Liver (tissue), 2 donors: ENCODE results near the gene FGD6.
"Not testable (repeated sequence)": the region's sequence is repeated elsewhere in the genome, so short reads cannot be mapped to it uniquely, and the experiment has no call there.

Source experiments
- YY1 ChIP-seq: IDR thresholded peaks from 2 replicates; pipeline ENCODE4 v1.6.1; 2016; ENCODE audit warnings: antibody characterized with exemption, mild to moderate bottlenecking
- TF ChIP-seq, protein P1 (sequence below): IDR thresholded peaks from 2 replicates; pipeline ENCODE4 v1.6.1; 2016; ENCODE audit warnings: antibody characterized with exemption, mild to moderate bottlenecking
- TF ChIP-seq, protein P2 (sequence below): fragments of 150-350 bp; IDR thresholded peaks from 2 replicates; pipeline ENCODE4 v1.5.1; 2017; ENCODE audit warnings: improper control_type of control experiment, low read depth, low read length; ENCODE audit not compliant: missing input control
- donor health status: healthy.

- TF ChIP-seq, protein P1, sequence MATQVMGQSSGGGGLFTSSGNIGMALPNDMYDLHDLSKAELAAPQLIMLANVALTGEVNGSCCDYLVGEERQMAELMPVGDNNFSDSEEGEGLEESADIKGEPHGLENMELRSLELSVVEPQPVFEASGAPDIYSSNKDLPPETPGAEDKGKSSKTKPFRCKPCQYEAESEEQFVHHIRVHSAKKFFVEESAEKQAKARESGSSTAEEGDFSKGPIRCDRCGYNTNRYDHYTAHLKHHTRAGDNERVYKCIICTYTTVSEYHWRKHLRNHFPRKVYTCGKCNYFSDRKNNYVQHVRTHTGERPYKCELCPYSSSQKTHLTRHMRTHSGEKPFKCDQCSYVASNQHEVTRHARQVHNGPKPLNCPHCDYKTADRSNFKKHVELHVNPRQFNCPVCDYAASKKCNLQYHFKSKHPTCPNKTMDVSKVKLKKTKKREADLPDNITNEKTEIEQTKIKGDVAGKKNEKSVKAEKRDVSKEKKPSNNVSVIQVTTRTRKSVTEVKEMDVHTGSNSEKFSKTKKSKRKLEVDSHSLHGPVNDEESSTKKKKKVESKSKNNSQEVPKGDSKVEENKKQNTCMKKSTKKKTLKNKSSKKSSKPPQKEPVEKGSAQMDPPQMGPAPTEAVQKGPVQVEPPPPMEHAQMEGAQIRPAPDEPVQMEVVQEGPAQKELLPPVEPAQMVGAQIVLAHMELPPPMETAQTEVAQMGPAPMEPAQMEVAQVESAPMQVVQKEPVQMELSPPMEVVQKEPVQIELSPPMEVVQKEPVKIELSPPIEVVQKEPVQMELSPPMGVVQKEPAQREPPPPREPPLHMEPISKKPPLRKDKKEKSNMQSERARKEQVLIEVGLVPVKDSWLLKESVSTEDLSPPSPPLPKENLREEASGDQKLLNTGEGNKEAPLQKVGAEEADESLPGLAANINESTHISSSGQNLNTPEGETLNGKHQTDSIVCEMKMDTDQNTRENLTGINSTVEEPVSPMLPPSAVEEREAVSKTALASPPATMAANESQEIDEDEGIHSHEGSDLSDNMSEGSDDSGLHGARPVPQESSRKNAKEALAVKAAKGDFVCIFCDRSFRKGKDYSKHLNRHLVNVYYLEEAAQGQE, result not testable (repeated sequence)
- TF ChIP-seq, protein P2, sequence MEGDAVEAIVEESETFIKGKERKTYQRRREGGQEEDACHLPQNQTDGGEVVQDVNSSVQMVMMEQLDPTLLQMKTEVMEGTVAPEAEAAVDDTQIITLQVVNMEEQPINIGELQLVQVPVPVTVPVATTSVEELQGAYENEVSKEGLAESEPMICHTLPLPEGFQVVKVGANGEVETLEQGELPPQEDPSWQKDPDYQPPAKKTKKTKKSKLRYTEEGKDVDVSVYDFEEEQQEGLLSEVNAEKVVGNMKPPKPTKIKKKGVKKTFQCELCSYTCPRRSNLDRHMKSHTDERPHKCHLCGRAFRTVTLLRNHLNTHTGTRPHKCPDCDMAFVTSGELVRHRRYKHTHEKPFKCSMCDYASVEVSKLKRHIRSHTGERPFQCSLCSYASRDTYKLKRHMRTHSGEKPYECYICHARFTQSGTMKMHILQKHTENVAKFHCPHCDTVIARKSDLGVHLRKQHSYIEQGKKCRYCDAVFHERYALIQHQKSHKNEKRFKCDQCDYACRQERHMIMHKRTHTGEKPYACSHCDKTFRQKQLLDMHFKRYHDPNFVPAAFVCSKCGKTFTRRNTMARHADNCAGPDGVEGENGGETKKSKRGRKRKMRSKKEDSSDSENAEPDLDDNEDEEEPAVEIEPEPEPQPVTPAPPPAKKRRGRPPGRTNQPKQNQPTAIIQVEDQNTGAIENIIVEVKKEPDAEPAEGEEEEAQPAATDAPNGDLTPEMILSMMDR, result not testable (repeated sequence)
- not testable (repeated sequence) for TF ChIP-seq YY1
Observed at GRCh38 chr12:95241138-95241537, 23.9 kb upstream of the FGD6 start.
